GM03348 (cell line): ENCODE measurements around the gene PLCB1.
"Not testable (repeated sequence)": the region's sequence is repeated elsewhere in the genome, so short reads cannot be mapped to it uniquely, and the experiment has no call there.

Source experiments
- DNase-seq: peaks from one replicate; pipeline ENCODE4 v3.0.0; 2012; ENCODE audit warnings: low spot score

PLCB1 gene

GRCh38 chr20:8368670-8369069 is 236.6 kb downstream of the PLCB1 start:
- no peak for DNase-seq

GRCh38 chr20:8369311-8369710 is 237.2 kb downstream of the PLCB1 start:
- no peak for DNase-seq

- DNase-seq, result no peak
Observed at GRCh38 chr20:8370774-8371173, 238.7 kb downstream of the PLCB1 start.

- DNase-seq, result no peak
Observed at GRCh38 chr20:8372824-8373380, 240.8 kb downstream of the PLCB1 start.

- DNase-seq, result no peak
Observed at GRCh38 chr20:8373579-8373978, 241.5 kb downstream of the PLCB1 start.

- no peak for DNase-seq
Observed at GRCh38 chr20:8375898-8376297, 243.8 kb downstream of the PLCB1 start.

GRCh38 chr20:8376940-8377339 is 244.9 kb downstream of the PLCB1 start:
- no peak for DNase-seq

GRCh38 chr20:8379125-8379524 is 247.1 kb downstream of the PLCB1 start:
- DNase-seq, result not testable (repeated sequence)

- DNase-seq, result peak; percentile 43
Observed at GRCh38 chr20:8385247-8385646, 253.2 kb downstream of the PLCB1 start.

GRCh38 chr20:8386991-8387390 is 254.9 kb downstream of the PLCB1 start:
- DNase-seq, result no peak

GRCh38 chr20:8388141-8388540 is 256.1 kb downstream of the PLCB1 start:
- DNase-seq, result peak; percentile 64

- DNase-seq, result peak; percentile 9
Observed at GRCh38 chr20:8388707-8389106, 256.6 kb downstream of the PLCB1 start.

GRCh38 chr20:8389381-8390036 is 257.4 kb downstream of the PLCB1 start:
- peak; percentile 36 for DNase-seq

GRCh38 chr20:8390037-8390433 is 258.0 kb downstream of the PLCB1 start:
- no peak for DNase-seq

GRCh38 chr20:8390500-8390899 is 258.4 kb downstream of the PLCB1 start:
- no peak for DNase-seq

GRCh38 chr20:8393381-8393780 is 261.3 kb downstream of the PLCB1 start:
- DNase-seq, result no peak

- peak; percentile 57 for DNase-seq
Observed at GRCh38 chr20:8394308-8394945, 262.4 kb downstream of the PLCB1 start.

- no peak for DNase-seq
Observed at GRCh38 chr20:8395956-8396355, 263.9 kb downstream of the PLCB1 start.

- DNase-seq, result no peak
Observed at GRCh38 chr20:8398263-8399051, 266.4 kb downstream of the PLCB1 start.

GRCh38 chr20:8399947-8400346 is 267.9 kb downstream of the PLCB1 start:
- no peak for DNase-seq

GRCh38 chr20:8400486-8400885 is 268.4 kb downstream of the PLCB1 start:
- no peak for DNase-seq

- peak; percentile 9 for DNase-seq
Observed at GRCh38 chr20:8401556-8401955, 269.5 kb downstream of the PLCB1 start.

- no peak for DNase-seq
Observed at GRCh38 chr20:8402798-8403197, 270.7 kb downstream of the PLCB1 start.
